Stimulated activated CD4-positive, alpha-beta T cell treated with anti-CD3 and anti-CD28 coated beads, Interleukin-15, amount 100 ng/mL, for 48 hours (primary cell): ENCODE data around the gene DALRD3.
A peak's percentile ranks its signal among the peaks of the same experiment; 100 is the strongest.
"Not testable (repeated sequence)": the region's sequence is repeated elsewhere in the genome, so short reads cannot be mapped to it uniquely, and the experiment has no call there.

Experiments used
- DNase-seq, 2 donors: peaks; one replicate each; pipeline ENCODE4 v3.0.0-alpha.2; 2020; ENCODE audit warnings: low read depth in 2 of 2

The DALRD3 gene

GRCh38 chr3:49021813-49022687, 3.7 kb upstream of the DALRD3 start, which contains the start of gene NDUFAF3:
TSS of gene NDUFAF3 (plus strand) at chr3:49022121. CDS start at chr3:49022145, 24 bp downstream.
- DNase-seq: peak; percentile 88 to 90

GRCh38 chr3:49021213-49021812, 2.9 kb upstream of the DALRD3 start:
- DNase-seq: peak; percentile 97 to 99

GRCh38 chr3:49020330-49021212, 2.2 kb upstream of the DALRD3 start:
- DNase-seq: no peak

DNA sequence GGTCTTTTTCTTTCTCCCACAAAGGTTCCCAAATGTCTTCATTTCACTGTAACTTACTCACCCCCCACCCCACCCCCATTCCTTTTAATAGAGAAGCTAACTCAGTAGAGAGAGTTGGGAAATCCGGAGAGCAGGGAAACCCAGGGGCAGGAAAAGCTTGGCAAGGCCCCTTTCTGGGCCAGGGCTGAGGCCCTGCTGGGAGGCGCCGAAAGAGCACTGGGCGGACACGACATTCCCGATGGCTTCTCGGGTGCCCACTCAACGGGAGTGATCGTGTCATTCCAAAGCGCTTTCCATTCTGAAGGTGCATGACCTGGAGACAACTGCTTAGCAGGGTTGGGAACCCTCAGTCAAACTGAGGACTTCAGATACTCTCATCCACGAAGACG, 1.6 kb upstream of the DALRD3 start:
- no peak for DNase-seq

- DNase-seq: no peak
Measured at GRCh38 chr3:49018707-49019006, 277 bp upstream of the DALRD3 start.

DNA sequence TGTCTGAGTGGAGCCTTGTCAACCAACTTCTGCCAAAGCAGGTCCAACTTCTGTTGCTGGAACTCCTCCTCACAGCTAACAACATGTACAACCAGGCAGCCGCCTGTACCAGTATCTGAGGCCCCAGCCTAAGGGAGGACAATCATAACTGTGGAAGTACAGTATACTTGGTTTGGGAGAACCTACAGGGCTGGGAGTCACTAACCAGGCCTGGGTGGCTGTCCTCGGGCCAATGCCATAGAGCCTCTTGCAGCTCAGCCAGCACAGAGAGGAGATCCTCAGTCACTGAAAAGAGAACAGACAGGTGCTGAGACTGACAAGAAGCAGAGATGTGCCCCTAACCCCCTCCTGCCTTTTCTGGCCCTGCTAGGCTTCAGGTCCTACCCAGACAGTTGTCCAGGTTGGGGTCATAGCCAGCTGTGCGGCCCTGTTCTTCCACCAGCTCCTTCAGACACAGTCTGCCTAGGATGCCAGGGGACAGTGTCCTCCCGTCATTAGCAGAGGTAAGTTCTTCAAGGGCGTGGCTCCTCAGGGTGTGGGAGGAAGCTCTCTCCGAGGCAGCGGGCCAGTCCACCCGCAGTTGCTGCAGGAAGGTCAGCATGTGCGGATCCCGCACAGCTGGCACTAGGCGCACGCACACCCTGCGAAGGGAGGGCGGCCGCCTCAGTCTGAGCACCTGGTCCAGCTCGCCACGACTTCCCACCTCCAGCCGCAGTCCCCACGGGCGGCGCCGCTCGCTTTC, 980 bp downstream of the DALRD3 start:
- DNase-seq: no peak

DNA sequence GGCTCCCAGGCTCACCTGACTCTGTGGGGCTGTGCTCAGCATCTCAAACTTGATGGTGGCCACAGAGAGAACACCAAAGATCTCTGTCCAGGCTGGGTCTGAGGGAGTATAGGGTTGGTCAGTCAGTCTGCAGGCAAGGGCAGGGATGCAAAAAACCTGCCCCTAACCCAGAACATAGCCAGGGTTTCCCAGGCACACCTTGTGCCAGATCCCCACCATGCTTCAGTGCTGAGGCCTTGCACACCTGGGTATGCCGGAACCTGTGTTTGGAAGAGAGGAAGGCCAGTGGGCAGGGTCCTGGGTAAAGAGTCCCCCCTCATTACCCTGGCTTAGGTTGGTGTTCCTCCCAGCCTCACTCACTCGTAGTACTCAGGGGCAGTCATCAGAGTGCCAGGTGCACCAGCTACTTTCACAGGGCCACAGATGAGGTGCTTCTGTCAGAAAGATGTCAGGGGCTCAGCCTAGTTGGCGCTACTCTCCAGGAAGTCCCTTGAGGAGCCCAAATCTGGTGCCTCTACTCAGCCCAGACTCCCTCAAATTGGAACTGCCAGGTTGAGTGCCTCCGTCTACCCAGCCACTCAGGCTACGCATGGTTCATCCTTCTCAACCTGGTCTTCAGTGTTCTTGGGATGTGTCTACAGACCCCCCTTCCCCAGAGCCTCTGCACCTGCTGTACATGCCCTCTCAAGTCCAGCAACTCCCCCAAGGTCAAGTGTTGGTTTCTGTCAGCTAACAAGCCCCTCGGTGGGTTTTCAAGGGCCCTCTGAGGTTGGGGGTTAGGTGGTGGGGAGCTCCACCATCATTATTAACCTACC, 1.8 kb downstream of the DALRD3 start:
- no peak for DNase-seq

DNA sequence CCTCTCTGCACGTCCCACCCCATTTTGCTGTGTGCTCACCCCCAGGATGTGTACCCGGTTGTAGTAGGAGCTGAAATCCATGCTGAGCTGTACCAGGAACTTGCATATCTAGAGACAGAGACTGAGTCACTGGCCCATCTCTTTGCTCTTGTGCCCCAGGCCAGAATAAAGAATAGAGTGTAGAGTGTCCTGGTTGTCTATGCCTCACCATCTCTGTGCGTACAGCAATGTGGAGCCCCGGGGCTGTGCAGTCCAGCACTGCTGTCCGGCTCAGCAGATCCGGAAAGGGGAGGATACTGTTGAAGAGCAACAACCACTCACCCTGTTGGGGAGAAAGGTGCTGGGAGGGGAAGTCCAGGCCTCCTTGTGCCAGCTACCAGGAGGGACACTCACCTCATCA, 2.6 kb downstream of the DALRD3 start:
- DNase-seq: no peak

DNA sequence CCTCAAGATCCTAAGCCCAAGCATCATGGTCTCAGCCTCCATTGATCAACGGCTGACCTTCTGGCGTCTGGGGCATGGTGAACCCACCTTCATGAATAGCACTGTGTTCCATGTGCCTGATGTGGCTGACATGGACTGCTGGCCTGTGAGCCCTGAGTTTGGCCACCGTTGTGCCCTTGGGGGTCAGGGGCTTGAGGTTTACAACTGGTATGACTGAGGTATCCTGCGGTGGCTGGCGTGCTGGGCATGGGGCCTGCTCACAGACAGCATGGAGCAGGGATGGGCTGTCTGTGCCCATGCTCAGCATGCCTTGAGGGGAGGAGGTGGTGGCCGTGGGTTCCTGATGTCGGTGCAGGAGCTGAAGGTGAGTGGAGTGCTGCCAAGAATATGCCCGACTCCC, 3.3 kb downstream of the DALRD3 start:
- no peak for DNase-seq

DNA sequence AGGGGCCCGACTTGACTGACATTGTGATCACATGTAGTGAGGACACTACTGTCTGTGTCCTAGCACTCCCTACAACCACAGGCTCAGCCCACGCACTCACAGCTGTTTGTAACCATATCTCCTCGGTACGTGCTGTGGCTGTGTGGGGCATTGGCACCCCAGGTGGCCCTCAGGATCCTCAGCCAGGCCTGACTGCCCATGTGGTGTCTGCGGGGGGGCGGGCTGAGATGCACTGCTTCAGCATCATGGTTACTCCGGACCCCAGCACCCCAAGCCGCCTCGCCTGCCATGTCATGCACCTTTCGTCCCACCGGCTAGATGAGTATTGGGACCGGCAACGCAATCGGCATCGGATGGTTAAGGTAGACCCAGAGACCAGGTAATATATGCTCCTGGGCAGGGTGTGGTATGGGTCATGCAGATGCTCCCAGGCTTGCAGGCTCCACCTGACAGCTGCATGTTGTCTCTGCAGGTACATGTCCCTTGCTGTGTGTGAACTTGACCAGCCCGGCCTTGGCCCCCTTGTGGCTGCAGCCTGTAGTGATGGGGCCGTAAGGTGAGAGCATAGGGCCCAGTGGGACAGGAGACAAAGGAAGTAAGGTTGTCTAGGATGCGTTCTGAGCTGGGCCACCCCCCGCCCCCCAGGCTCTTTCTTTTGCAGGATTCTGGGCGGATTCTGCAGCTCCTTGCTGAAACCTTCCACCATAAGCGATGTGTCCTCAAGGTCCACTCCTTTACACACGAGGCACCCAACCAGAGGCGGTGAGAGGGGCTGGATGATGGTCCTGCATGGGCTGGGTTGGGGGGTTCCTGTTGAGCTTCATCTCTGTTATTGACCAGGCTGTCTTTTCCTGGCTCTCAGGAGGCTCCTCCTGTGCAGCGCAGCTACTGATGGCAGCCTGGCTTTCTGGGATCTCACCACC, 4.4 kb downstream of the DALRD3 start:
- peak in 1 of 2 donors; percentile 40 for DNase-seq

DNA sequence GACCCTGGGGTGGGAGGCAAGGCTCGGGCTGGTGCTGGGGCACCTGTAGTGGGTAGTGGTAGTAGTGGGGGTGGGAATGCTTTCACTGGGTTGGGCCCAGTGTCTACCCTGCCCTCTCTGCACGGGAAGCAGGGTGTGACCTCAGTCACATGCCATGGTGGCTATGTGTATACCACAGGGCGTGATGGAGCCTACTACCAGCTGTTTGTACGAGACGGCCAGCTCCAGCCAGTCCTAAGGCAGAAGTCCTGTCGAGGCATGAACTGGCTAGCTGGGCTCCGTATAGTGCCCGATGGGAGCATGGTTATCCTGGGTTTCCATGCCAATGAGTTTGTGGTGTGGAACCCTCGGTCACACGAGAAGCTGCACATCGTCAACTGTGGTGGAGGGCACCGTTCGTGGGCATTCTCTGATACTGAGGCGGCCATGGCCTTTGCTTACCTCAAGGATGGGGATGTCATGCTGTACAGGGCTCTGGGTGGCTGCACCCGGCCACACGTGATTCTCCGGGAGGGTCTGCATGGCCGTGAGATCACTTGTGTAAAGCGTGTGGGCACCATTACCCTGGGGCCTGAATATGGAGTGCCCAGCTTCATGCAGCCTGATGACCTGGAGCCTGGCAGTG, 5.2 kb downstream of the DALRD3 start:
- DNase-seq: no peak

GRCh38 chr3:49012441-49013017, 5.9 kb downstream of the DALRD3 start:
- no peak for DNase-seq

DNA sequence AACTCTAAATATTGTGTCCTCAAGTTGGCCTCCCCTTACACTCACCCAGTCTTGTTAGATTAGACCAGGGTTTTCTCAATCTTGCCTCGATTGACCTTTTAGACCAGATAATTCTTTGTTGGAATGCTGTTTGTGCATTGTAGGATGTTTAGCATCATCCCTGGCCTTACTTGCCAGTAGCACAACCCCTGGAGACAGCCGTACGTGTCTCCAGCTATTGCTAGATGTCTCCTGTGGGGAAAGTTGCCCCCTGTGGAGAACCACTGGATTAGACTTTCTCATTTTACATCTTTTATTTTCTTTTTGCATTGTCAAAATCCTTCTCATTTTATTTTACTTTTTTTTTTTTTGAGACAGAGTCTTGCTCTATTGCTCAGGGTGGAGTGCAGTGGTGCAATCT, 9.0 kb downstream of the DALRD3 start:
- DNase-seq: no peak

GRCh38 chr3:49008627-49009026, 9.8 kb downstream of the DALRD3 start:
- DNase-seq: not testable (repeated sequence)

- DNase-seq: peak; percentile 82 to 87
Measured at GRCh38 chr3:49007771-49008528, 10.4 kb downstream of the DALRD3 start.

DNA sequence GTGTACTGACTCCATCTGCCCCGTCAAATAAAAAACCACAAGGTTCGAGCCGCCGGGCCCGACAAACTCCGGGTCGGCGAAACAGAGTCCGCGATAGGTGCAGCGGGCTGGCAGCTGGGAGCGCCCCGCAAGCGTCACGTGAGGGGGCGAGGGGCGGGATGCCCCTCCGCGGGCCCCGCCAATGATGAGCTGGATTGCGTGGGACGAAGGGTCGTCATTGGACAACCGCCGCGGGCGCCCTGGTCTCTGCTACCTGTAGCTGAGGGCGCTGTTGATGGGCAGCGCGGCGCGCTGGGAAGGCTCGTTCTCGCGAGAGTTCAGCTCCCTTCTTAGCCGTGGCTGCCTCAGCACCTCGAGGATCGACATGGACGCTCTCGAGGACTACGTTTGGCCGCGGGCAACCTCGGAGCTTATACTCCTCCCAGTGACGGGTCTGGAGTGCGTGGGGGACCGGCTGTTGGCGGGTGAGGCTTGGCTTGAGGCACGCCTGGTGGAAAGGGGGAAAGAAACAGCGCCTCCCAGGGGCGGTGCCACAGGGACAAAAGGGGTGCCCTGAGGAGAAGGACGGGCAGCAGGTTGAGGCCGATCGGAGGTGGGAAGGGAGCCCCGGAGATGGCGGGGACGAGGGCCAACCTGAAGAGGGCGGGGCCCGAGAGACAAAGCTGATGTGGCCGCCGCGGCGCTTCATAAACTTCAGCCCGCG, 11.2 kb downstream of the DALRD3 start, which contains the start of gene WDR6:
WDR6 (plus strand) TSS at position 324 of the 703 bp plus-strand sequence; CDS start at position 365, 41 bp downstream.
- peak; percentile 98 for DNase-seq

DNA sequence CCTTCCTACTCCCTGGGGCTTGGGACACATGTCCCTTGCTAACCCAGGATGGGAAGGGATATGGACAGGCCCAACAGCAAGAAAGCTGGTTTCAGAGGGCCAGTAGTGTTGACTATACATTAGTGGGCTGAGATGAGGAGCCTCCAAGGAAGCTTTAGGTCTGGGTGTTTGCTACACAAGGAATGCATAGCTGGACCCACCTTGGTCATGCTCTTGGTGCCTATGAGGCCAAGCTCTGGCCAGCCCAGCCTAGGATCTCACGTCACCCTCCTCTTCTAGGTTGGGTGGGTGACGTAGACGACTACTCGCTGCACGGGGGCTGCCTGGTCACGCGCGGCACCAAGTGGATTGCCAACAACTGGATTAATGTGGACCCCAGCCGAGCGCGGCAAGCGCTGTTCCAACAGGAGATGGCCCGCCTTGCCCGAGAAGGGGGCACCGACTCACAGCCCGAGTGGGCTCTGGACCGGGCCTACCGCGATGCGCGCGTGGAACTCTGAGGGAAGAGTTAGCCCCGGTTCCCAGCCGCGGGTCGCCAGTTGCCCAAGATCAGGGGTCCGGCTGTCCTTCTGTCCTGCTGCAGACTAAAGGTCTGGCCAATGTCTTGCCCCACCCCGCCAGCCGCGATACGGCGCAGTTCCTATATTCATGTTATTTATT, 11.8 kb downstream of the DALRD3 start:
- DNase-seq: no peak
